EH (cell line): ENCODE results near the gene G6PC3.
"Not testable (repeated sequence)": the region's sequence is repeated elsewhere in the genome, so short reads cannot be mapped to it uniquely, and the experiment has no call there.

Source experiments
- DNase-seq: peaks from one replicate; pipeline ENCODE4 v3.0.0-alpha.2; 2015; ENCODE audit warnings: low read depth

Gene G6PC3

GRCh38 chr17:44082256-44082927 is 11.9 kb downstream of the G6PC3 start:
- DNase-seq = no peak

GRCh38 chr17:44083250-44083849 is 12.8 kb downstream of the G6PC3 start:
- DNase-seq = no peak

- peak; percentile 38 for DNase-seq
These were observed 13.6 kb downstream of the G6PC3 start for GRCh38 chr17:44084131-44084538.

DNA sequence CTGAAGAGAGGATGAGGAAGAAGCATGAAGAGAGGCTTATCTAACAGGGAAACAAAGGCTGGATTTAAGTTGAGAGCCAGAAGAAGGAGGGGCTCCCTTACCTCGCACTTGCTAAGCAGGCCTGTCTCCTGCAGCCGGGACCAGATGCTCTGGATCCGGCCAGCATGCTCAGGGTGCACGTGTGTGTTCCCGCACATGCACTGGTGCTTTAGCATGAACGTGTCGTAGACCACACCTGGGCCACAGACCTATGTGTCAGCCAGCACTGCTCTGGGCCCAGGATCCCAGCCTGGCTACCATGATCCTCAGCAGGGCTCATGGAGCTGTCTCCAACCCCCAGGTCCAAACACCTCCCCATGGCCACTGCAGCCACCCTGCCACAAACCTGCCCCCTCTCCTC is 14.4 kb downstream of the G6PC3 start:
- no peak for DNase-seq

GRCh38 chr17:44085908-44086307 is 15.4 kb downstream of the G6PC3 start:
- DNase-seq = no peak

DNA sequence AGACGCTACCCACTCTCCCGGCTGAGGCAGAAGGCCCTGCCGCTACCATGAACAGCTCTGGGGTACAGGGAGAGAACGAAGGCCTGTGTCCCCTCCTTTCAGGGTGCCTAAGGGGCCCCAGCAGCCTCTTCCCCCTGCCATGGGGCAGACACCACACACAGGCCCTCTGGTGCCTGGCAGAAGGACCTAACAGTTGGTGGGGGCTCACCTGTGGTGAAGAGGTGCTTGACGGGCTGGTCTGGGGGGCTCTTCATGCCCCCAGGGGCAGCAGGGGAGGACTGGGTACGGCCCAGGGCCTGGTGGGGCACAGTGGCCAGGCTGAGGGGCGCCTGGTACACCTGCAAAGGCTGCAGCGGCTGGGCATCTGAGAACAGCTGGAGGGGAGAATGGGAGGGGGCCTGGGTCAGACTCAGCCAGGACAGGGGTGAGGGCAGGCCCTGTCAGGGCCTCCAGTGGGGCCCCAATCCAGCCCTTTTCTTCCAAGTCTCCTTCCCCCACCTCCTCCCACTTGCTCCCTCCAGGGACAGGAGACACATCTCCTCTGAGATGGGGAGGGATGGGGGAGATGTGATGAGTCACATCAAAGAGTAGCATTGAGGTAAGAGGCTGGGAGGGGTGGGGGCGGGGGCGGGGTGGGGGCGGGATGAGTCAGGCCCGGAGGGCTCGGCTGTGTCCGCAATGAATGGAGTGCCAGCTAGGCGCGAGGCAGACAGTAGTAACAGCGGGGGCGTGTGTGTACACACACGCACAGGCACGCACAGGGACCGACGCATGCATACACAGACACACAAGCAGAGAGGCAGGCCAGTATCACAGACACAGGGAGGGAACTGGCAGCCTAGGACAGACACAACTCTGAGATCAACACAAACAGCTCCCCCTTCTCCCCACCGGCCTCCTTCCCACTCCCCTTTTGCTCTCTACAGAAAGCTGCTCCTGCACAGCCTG is 16.1 kb downstream of the G6PC3 start:
- peak; percentile 94 for DNase-seq

GRCh38 chr17:44087319-44087718 is 16.8 kb downstream of the G6PC3 start:
- no peak for DNase-seq

DNA sequence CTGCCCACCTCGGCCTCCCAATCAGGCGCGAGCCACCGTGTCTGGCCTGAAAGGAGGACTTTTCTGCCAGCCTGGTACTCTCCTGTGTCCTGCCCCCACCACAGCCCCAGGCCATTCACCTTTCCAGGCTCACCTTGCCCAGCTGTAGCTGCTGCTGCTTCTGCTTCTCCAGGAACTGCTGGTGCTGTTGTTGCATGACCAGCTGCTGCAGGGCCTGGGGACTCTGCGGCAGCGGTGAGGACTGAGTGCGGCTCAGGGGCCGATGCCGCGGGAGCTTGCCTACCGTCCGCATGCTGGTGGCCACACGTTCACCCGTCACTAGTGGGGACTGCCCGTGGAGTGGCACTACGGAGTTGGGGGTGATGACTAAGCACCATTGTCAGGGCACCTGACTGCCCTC is 17.7 kb downstream of the G6PC3 start:
- DNase-seq = no peak

GRCh38 chr17:44091200-44091997 is 20.9 kb downstream of the G6PC3 start:
- no peak for DNase-seq

GRCh38 chr17:44092051-44092450 is 21.5 kb downstream of the G6PC3 start:
- DNase-seq = no peak

- DNase-seq = no peak
These were observed 22.8 kb downstream of the G6PC3 start for GRCh38 chr17:44093231-44093900.

- no peak for DNase-seq
These were observed 24.3 kb downstream of the G6PC3 start for GRCh38 chr17:44094701-44095387.

DNA sequence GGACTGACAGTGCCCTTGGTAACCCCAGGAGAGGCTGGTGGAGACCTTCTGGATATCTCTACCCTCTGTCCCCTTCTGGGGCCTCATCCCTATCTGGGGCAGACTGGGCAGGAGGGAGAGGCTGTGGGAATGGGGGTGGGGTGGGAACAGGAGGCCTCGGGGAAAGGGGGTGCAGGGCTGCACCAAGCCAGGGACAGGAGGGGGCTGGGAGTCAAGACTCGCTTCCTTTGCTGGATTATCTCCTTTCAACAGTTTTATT is 24.8 kb downstream of the G6PC3 start:
- DNase-seq = no peak

GRCh38 chr17:44095647-44096496 is 25.3 kb downstream of the G6PC3 start:
- peak; percentile 98 for DNase-seq

DNA sequence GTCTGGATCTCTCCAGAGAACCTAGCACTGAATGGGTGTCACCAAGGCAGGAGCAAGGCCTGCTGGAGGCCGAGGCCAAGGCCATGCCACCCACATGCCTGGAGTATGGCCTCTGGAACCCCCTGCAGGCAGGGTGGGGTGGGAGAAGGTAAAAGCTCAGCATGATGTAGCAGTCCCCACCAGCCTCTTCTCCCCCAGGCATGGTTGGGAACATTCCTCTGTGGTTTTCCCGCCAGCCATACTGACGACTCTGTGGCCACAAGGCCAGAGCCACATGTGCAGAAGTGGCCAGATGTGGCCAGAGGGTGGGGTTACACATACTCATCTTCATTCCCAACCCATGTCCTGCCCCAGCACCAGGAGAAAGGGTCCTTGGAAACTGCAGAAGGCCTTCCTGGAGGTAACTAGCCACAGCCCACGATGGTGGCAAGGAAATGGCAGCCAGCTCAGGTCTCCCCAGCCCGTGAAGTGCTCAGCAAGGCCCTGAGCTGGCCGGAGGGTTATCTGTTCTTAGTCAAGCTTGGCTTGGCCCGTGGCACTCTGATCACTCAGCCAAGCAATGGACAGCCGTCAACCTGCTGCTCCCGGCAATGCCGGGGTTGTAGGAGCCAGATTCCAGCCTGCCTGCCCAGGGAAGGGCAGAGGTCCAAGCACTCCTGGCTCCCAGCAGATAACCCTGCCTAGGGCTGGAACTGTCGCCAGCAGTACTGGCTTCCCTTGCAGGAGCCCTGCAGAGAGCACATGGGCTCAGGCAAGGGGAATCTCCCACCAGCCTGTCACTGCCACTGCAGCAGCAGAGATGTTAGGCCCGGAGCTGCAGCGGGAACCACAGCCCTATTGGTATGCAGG is 26.8 kb downstream of the G6PC3 start:
- DNase-seq = peak; percentile 90

DNA sequence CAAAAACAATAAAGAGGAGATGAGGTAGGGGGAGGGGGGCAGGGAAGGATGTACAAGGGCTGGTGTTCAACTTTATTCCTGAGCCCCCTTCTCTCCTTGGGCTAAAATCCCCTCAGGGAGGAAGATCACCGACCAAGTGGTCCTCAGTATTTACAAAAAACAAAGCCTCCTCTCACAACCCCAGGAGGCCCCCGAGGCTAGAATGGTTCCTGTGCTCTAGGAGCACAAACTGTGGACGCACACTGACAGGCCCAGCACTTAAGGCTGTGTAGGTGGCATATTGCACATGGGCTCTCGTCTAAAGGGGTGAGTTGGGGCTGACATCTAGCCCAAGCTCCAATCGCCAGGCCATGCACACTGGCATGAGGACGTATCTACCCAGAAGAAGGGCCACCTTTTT is 31.3 kb downstream of the G6PC3 start:
- DNase-seq = not testable (repeated sequence)

GRCh38 chr17:44102849-44103622 is 32.5 kb downstream of the G6PC3 start:
- DNase-seq = no peak

DNA sequence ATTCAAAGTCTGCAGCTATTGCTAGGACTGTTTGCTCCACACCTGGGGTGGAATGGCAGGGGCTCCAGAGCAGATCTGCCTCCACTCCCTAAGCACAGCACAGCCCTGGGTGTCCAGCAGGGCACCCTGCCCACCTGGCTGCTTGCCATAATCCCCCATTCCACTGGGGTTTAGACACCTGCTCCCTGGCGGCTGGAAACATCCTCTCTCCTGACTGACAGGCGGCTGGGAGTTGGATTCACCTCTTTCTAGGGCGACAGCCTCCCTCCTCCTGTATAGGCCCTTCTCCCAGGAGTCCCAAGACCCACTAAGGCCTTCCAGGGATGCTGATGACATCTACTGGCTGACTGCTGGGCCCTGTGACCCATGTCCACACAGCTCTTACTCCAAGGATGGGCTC is 34.9 kb downstream of the G6PC3 start:
- DNase-seq = no peak
